ENCODE measurements around the gene MYO18A. TPM values are rescaled to one million over a fixed set of nuclear protein-coding genes. Genes with fewer than 3 reads are reported as not detected.

The MYO18A gene
- total and polyA plus RNA-seq, 2 of the 4 experiments (the other 2 are of a cell fraction) = 22.4 to 39.1 TPM

- Histone ChIP-seq H3K27me3 (ENCODE audit: control insufficient read depth, insufficient read depth, low read length) (no peaks in the 10 kb centered on the region), H3K79me1 (ENCODE audit: low read depth in 1 of 2, low read length in 2 of 2) (no peaks in the 10 kb centered on the region), H3K4me3 (ENCODE audit: insufficient read depth, low read depth, low read length) (no peak overlapping the region), H3K23ac (ENCODE audit: low read depth, low read length) (no peak overlapping the region), H3K9me3 (ENCODE audit: control insufficient read depth, insufficient read depth, low read length) (no peaks in the 10 kb centered on the region), H3K9ac (ENCODE audit: low read depth, low read length) (no peak overlapping the region), H3K4me1 (ENCODE audit: control insufficient read depth, insufficient read depth, low read length) (peaks cover 2% of the 10 kb centered on the region; the same call in 1 of the 2 replicates), H2BK5ac (ENCODE audit: low read depth, low read length, poor library complexity, severe bottlenecking) (no peak overlapping the region), H4K8ac (ENCODE audit: low read depth in 2 of 2, low read length in 2 of 2) (no peak overlapping the region), H3K4ac (ENCODE audit: low read depth, low read length) (no peak overlapping the region), H3K4me2 (ENCODE audit: low read depth, low read length) (no peak overlapping the region), H2AK5ac (ENCODE audit: low read depth, low read length) (no peak overlapping the region), H4K20me1 (ENCODE audit: insufficient read depth, low read length) (no peaks in the 10 kb centered on the region), H2AFZ (replicated peaks; ENCODE audit: low read length, poor library complexity) (no peak overlapping the region), H3K9me1 (ENCODE audit: insufficient read depth, low read length) (peaks cover 15% of the 10 kb centered on the region), H3K36me3 (ENCODE audit: control insufficient read depth, insufficient read depth, low read length) (no peaks in the 10 kb centered on the region), H2BK15ac (ENCODE audit: low read depth, low read length) (no peak overlapping the region), H3K56ac (ENCODE audit: extremely low read depth, insufficient read depth, low read length) (no peak overlapping the region), H2BK20ac (ENCODE audit: low read depth, low read length) (no peak overlapping the region), H3K27ac (ENCODE audit: insufficient read depth, low read length) (no peak overlapping the region), H4K91ac (ENCODE audit: insufficient read depth, low read depth, low read length) (no peak overlapping the region), H2BK120ac (ENCODE audit: low read depth, low read length) (no peak overlapping the region), H3K18ac (ENCODE audit: low read depth, low read length) (no peak overlapping the region), H3K14ac (replicated peaks; ENCODE audit: low read depth, low read length) (no peak overlapping the region), H4K5ac (ENCODE audit: low read depth, low read length) (no peak overlapping the region), H2AK9ac (replicated peaks; ENCODE audit: low read depth, low read length, poor library complexity) (no peak overlapping the region)
- intact Hi-C loops (cut with micrococcal nuclease) (no loop called here), dilution Hi-C loops (cut with HindIII; ENCODE audit: low sequenced_read_pairs, unreplicated experiment) (no loop called here), in situ Hi-C loops (cut with MboI; ENCODE audit: low sequenced_read_pairs) (loop anchor here (5.0 kb wide), 1 partner anchor 68 kb away; no protein-coding TSS in a partner anchor)
- CTCF ChIA-PET = interaction anchor here (1.2 to 3.4 kb wide), 2 partner anchors 66 to 70 kb away, joined by 4 to 13 read pairs; no protein-coding TSS in a partner anchor
- no TSS peak for BruUV-seq (replicated peaks)
- POLR2A ChIA-PET (ENCODE audit: unreplicated experiment) = no interaction called here
- no peak for DNase-seq
- WGBS, 2 experiments (ENCODE audit: extremely low coverage in 2 of 2, insufficient read length in 1 of 2) = 81% methylated on average over 7 of the region's 10 CpGs; no CpG with 5 or more reads in 1 of the 2 experiments
- no peak for ATAC-seq (ENCODE audit: low read depth)
- no peak for TF ChIP-seq SMC3 (IDR thresholded peaks at IDR 0.05; ENCODE audit: low read depth, low read length)
- TF ChIP-seq RAD21 (IDR thresholded peaks at IDR 0.05; ENCODE audit: low read length) = no peak
- no peak for TF ChIP-seq RFX5 (IDR thresholded peaks at IDR 0.05; ENCODE audit: low read depth, low read length)
- no peak for TF ChIP-seq CEBPB (IDR thresholded peaks at IDR 0.05; ENCODE audit: low read depth, low read length)
- TF ChIP-seq BHLHE40 (IDR thresholded peaks at IDR 0.05; ENCODE audit: low read depth, low read length) = no peak
- no peak for TF ChIP-seq MXI1 (IDR thresholded peaks at IDR 0.05; ENCODE audit: borderline replicate concordance, low read depth, low read length)
- no peak for TF ChIP-seq CTCF (conservative IDR thresholded peaks at IDR 0.05; ENCODE audit: low read depth, low read length)
- no peak for TF ChIP-seq MAFK (IDR thresholded peaks at IDR 0.05; ENCODE audit: low read depth, low read length)
- TF ChIP-seq ELK1 (IDR thresholded peaks at IDR 0.05; ENCODE audit: borderline replicate concordance, low read depth, low read length) = no peak
- TF ChIP-seq POLR2A (IDR thresholded peaks at IDR 0.05; ENCODE audit: low read depth, low read length) = no peak
- no peak for TF ChIP-seq MAZ (IDR thresholded peaks at IDR 0.05; ENCODE audit: borderline replicate concordance, low read depth, low read length)
- no peak for TF ChIP-seq FOS (IDR thresholded peaks at IDR 0.05; ENCODE audit: low read depth, low read length)
- no peak for TF ChIP-seq USF2 (IDR thresholded peaks at IDR 0.05; ENCODE audit: low read depth, low read length)
- no peak for TF ChIP-seq RCOR1 (IDR thresholded peaks at IDR 0.05; ENCODE audit: insufficient replicate concordance, low read length)
- TF ChIP-seq CHD1 (IDR thresholded peaks at IDR 0.05; ENCODE audit: low read depth, low read length) = no peak
- TF ChIP-seq NFE2L2 (IDR thresholded peaks at IDR 0.05; ENCODE audit: low read depth, low read length) = no peak
Observed at GRCh38 chr17:29215174-29215573, 35.0 kb upstream of the MYO18A start.

Measured in IMR-90 (cell line).